Measurements from ENCODE around the gene MMP11. TPM values are rescaled to one million over a fixed set of nuclear protein-coding genes. Genes with fewer than 3 reads are reported as not detected.

Gene MMP11
- total and polyA plus RNA-seq, 2 of the 4 experiments (the other 2 are of a cell fraction), result 2.2 to 6.0 TPM

- Histone ChIP-seq H3K23ac (ENCODE audit: low read depth, low read length) (no peak overlapping the region), H3K79me1 (ENCODE audit: low read depth in 1 of 2, low read length in 2 of 2) (peaks cover 0 to 25% of the 10 kb centered on the region in 2 experiments; a peak in 3 of 4 replicates), H3K9me1 (ENCODE audit: insufficient read depth, low read length) (no peaks in the 10 kb centered on the region), H3K27me3 (ENCODE audit: control insufficient read depth, insufficient read depth, low read length) (no peaks in the 10 kb centered on the region), H2AK5ac (ENCODE audit: low read depth, low read length) (no peak overlapping the region), H3K56ac (ENCODE audit: extremely low read depth, insufficient read depth, low read length) (no peak overlapping the region), H3K4ac (ENCODE audit: low read depth, low read length) (no peak overlapping the region), H3K18ac (ENCODE audit: low read depth, low read length) (no peak overlapping the region), H3K9me3 (ENCODE audit: control insufficient read depth, insufficient read depth, low read length) (no peaks in the 10 kb centered on the region), H2BK15ac (ENCODE audit: low read depth, low read length) (no peak overlapping the region), H3K27ac (ENCODE audit: insufficient read depth, low read length) (no peak overlapping the region), H2BK20ac (ENCODE audit: low read depth, low read length) (no peak overlapping the region), H3K4me3 (ENCODE audit: insufficient read depth, low read depth, low read length) (no peak overlapping the region), H2BK120ac (ENCODE audit: low read depth, low read length) (no peak overlapping the region), H3K4me2 (ENCODE audit: low read depth, low read length) (no peak overlapping the region), H3K36me3 (ENCODE audit: control insufficient read depth, insufficient read depth, low read length) (peaks cover 70% of the 10 kb centered on the region), H2AK9ac (replicated peaks; ENCODE audit: low read depth, low read length, poor library complexity) (peak overlapping the region; percentile 55), H4K91ac (ENCODE audit: insufficient read depth, low read depth, low read length) (no peak overlapping the region), H3K14ac (replicated peaks; ENCODE audit: low read depth, low read length) (no peak overlapping the region), H4K8ac (ENCODE audit: low read depth in 2 of 2, low read length in 2 of 2) (no peak overlapping the region), H4K20me1 (ENCODE audit: insufficient read depth, low read length) (no peaks in the 10 kb centered on the region; the same call in 1 of the 2 replicates), H2AFZ (replicated peaks; ENCODE audit: low read length, poor library complexity) (no peak overlapping the region), H3K9ac (ENCODE audit: low read depth, low read length) (no peak overlapping the region), H2BK5ac (ENCODE audit: low read depth, low read length, poor library complexity, severe bottlenecking) (no peak overlapping the region), H3K4me1 (ENCODE audit: control insufficient read depth, insufficient read depth, low read length) (no peaks in the 10 kb centered on the region), H4K5ac (ENCODE audit: low read depth, low read length) (no peak overlapping the region)
- no TSS peak for BruUV-seq (replicated peaks)
- ChIA-PET POLR2A (ENCODE audit: unreplicated experiment) (no interaction called here), CTCF (no interaction called here)
- no peak for DNase-seq
- TF ChIP-seq CEBPB (IDR thresholded peaks at IDR 0.05; ENCODE audit: low read depth, low read length) (no peak), POLR2A (IDR thresholded peaks at IDR 0.05; ENCODE audit: low read depth, low read length) (no peak), RFX5 (IDR thresholded peaks at IDR 0.05; ENCODE audit: low read depth, low read length) (no peak), RCOR1 (IDR thresholded peaks at IDR 0.05; ENCODE audit: insufficient replicate concordance, low read length) (no peak), CHD1 (IDR thresholded peaks at IDR 0.05; ENCODE audit: low read depth, low read length) (no peak), NFE2L2 (IDR thresholded peaks at IDR 0.05; ENCODE audit: low read depth, low read length) (no peak), MXI1 (IDR thresholded peaks at IDR 0.05; ENCODE audit: borderline replicate concordance, low read depth, low read length) (no peak), USF2 (IDR thresholded peaks at IDR 0.05; ENCODE audit: low read depth, low read length) (no peak)
- intact Hi-C loops (cut with micrococcal nuclease) (no loop called here), dilution Hi-C loops (cut with HindIII; ENCODE audit: low sequenced_read_pairs, unreplicated experiment) (no loop called here), in situ Hi-C loops (cut with MboI; ENCODE audit: low sequenced_read_pairs) (no loop called here)
- 99% methylated on average over 16 of the region's 18 CpGs; no CpG with 5 or more reads in 1 of the 2 experiments for WGBS, 2 experiments (ENCODE audit: extremely low coverage in 2 of 2, insufficient read length in 1 of 2)
- no peak for ATAC-seq (ENCODE audit: low read depth)
Measured at GRCh38 chr22:23800297-23801237, 27.9 kb downstream of the MMP11 start.

Data from IMR-90 (cell line).